GM18519 (cell line): ENCODE results near the gene GPR176.

Source experiments
- ATAC-seq: cut with Tn5 transposase; IDR thresholded peaks from one replicate; pipeline ENCODE4 v1.9.1; 2021; ENCODE audit warnings: mild to moderate bottlenecking, moderate library complexity; ENCODE audit not compliant: unreplicated experiment, low FRiP score

The GPR176 gene

GRCh38 chr15:39752246-39752645 is 167.8 kb downstream of the GPR176 start:
- ATAC-seq, result no peak
